ENCODE measurements around the gene RPE.

- TF ChIP-seq CTCF (IDR thresholded peaks at IDR 0.05; ENCODE audit: low read length) (no peak), EZH2 (IDR thresholded peaks at IDR 0.05; ENCODE audit: borderline replicate concordance, low read length) (no peak)
These were observed 32.2 kb upstream of the RPE start for GRCh38 chr2:209970271-209970670.

All from OCI-LY1 (cell line).